ENCODE results near the gene PPP4R4. TPM values are rescaled to one million over a fixed set of nuclear protein-coding genes. Genes with fewer than 3 reads are reported as not detected.
"Not testable (repeated sequence)": the region's sequence is repeated elsewhere in the genome, so short reads cannot be mapped to it uniquely, and the experiment has no call there.

PPP4R4 gene
- total RNA-seq, 1 donor from 2014 or later, result 0.30 TPM

DNA sequence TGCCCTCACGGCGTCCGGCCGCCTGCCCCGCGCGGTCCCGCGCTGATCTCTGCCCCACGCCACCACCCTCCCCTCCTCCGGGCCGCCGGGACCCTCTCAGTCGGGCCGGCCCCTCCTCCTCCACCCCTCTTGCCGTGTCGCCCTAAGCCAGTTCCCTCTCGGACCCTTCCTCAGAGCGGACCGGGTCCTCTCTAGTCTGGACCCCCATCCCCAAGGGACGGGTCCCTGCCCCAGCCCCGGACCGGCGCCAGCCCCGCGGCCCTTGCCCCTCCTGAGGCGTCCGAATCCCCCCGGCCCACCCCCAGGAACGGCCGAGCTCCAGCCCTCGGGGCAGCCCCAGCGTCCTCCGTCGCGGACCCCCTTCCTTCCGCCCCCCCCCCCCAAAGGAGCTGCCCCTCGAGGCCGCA is 485 bp downstream of the PPP4R4 start:
- intact Hi-C loops (cut with micrococcal nuclease), result no loop called here
- DNase-seq, result peak; percentile 32
- no peak for ATAC-seq

DNA sequence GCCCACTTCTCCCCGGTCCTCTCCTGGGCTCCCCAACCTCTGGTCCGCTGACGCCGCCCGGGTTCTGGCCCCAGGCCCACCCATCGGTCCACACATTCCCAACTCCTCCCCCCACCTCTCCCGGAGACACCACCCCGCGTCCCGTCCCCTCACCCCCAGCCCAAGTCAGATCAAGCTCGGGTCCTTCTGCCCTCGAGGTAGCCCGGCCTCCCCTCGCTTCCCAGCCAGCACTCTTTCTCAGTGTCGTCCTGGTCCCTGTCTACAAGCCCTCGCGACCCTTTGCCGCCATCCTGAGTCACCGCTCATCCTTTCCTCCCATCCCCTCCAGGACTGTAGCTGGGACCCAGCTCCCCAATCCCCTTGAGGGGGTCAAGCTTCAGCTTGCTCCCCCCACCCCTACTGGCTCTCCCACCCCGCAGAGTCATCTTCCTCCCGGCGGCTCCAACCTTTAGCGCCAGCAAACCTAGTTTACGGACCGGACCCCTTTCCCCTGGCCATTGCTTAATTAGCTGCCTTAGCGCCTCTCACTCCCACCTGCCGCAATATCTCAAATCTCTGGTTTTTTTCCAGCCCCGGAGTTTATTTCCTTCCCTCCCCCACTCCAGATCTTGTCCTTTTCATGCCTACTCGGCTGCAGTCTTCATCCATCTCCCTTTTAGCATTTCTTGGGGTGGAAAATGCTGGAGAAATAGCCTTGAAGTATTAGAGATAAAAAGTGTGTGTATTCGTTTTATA is 1.1 kb downstream of the PPP4R4 start:
- ATAC-seq, result no peak
- no peak for DNase-seq
- intact Hi-C loops (cut with micrococcal nuclease), result no loop called here

DNA sequence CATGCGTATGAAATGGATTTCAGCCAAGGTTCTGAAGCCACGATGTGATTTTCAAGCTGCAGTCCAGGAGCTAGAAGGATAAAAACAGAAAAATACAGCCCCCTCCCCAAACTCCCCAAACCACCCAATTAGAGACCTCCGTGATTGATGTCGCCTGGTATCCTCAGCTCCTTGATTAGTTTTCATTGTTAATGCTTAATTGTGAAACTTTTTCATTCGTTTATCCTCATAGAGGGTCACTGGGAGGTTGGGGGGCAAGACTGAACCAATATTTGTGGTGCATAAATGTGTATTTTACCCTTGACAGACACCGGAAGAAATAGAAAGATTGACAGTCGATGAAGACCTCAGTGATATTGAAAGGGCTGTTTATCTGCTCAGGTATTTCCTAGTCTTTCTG is 1.6 kb downstream of the PPP4R4 start:
- ATAC-seq, result no peak
- intact Hi-C loops (cut with micrococcal nuclease), result no loop called here
- DNase-seq, result no peak

DNA sequence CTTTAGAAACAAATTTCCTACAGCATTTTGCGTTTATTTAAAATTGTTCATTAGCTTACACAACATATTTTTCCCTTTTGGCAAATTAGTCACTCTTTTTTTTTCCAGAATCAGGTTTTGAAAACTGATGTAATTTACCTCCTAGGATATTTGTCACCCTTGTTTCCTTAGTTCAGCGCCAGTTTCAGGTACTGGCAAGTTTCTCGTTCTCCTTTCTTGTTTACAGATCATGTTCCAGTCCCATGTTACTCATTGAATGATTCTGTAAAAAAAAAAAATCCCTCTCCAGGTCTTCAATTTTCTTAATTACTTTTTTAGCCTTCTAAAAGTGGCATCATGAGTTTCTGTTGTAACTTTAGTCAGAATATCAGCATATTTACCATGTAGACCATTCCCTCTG is 2.7 kb downstream of the PPP4R4 start:
- no peak for ATAC-seq

DNA sequence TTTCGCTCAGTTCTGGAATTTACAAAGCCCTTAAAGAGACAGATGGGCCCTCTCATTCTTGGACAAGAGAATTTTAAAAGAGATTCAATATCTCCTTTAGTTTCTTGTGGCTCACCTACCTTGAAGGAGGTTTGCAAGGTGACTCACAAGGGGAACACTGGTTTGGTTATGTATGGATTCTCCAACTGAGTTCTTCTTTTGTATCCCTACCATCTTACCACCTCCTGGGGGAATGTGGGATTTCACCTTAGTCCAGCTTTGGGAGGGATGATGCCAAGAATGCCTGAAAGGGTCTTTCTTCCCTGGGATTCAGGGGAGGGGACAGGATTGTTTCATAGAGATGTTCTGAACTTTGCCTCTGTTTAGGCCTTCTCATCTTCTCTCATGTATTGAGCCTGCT is 3.7 kb downstream of the PPP4R4 start:
- DNase-seq (no peak), ATAC-seq (no peak)
- intact Hi-C loops (cut with micrococcal nuclease), result no loop called here

More for the DNA sequence above, 2.7 kb downstream of the PPP4R4 start:
- intact Hi-C loops (cut with micrococcal nuclease), result no loop called here
- no peak for DNase-seq

DNA sequence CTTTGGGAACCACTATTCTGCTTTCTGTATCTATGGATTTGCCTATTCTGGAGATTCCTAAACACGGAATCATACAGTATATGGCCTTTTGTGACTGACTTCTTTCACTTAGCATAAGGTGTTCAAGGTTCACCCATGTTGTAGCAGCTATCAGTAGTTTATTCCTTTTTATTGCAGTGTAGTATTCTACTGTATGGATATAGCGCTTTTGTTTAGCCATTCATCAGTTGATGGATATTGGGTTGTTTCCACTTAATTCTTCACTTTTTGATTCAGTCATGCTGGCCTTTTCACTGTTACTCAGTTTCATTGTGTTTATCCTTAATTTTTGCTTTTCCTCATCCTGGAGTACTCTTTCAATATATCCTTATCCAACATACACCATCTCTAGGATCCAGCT is 5.1 kb downstream of the PPP4R4 start:
- intact Hi-C loops (cut with micrococcal nuclease), result no loop called here
- ATAC-seq, result no peak
- no peak for DNase-seq

DNA sequence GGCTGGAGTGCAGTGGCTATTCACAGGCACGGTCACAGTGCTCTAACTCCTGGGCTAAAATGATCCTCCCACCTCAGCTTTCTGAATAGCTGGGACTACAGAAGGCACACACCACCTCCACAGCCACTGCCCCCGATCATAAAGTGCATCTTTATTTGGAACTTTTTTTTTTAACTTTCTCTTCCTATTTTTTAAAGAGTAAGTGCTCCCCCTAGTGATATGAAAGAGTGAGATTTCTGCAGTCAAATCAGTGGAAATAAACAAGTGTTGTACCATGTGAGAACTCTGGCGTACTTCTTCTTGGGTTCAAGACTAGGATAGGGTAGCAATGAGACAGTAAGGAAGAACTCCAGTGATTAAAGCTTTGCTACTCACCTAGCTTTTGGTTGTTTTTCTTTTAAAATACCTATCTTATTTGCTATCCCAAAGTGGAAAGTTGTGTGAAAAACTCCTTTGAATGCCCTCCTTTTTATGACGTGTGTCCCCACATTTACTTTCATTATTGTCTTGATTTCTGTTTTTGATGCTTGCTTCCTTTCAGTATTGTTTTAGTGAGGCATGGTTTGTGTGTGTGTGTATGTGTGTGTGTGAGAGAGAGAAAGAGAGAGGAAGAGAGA is 6.6 kb downstream of the PPP4R4 start:
- DNase-seq (no peak), ATAC-seq (peak; percentile 45)
- intact Hi-C loops (cut with micrococcal nuclease), result no loop called here

DNA sequence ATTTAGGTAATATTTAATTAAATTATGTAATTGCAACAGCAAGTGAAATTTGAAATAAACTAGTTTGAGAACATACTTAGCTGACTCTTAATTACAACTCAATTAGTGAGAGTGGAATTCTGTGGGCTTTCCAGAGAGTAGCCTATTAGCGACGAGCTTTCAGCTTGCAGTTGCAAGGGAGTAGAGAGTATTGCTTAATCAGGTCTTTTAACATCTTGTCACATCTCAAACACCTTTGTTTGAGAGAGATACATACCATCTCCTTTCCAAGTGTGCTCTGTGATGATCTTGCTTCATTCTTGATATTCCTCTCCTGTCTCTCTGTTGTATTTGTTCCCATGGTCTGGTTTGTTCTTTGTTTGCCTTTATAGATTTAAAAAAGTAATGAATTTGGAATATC is 7.7 kb downstream of the PPP4R4 start:
- ATAC-seq, result no peak
- intact Hi-C loops (cut with micrococcal nuclease), result no loop called here
- DNase-seq, result no peak

DNA sequence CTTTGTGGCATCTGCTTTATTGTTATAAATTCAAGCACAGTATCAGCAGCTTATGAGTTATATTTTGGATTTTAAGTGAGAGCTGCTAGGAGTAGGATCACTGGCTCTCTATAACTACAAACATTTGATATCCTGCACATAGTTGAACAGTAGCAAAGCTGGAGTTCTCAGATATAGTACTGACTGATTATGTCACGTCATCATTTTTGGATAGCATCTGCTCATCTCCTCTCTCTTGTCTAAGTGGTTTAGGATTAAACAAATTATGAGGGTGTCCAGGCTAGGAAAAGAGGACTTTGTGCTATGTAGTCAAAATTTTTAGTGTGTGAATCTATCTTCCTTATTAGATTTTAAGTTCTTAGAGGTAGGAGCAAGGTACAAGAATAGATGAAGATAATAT is 18.4 kb downstream of the PPP4R4 start:
- ATAC-seq, result no peak
- intact Hi-C loops (cut with micrococcal nuclease), result no loop called here
- DNase-seq, result no peak

DNA sequence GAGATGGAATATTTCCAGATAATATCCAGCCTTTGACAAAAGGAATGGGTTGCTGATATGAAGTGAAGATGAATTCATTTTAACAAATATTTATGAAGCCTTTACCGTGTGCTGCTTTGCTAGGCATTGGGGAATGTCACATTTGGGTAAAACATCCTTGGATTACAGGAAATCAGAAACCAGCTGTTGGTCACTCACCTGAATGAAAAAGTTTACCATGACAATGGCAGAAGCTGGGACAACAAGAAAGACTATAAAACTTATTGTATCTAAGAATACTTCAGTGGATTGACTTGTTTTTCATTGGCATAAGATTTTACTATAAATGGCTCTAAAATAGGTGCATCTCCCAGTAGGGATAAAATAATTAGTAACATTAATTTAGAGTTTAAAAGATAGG is 19.7 kb downstream of the PPP4R4 start:
- DNase-seq, result no peak
- no peak for ATAC-seq
- intact Hi-C loops (cut with micrococcal nuclease), result no loop called here

DNA sequence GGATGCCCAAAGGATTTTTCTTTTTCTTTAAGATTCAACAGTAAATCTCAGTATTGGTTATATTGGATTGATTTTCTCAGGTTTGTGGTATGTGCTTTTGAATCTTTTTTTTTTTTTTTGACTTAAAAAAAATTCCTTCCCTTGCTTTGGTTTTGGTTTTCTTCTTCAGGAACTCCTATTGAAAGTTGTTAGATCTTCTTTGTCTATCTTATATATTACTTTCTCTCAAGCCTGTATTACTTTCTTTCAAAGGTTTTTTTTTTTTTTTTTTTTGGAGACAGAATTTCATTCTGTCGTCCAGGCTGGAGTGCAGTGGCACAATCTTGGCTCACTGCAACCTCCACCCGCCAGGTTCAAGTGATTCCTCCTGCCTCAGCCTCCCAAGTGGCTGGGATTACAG is 21.9 kb downstream of the PPP4R4 start:
- ATAC-seq (no peak), DNase-seq (no peak)
- intact Hi-C loops (cut with micrococcal nuclease), result no loop called here

DNA sequence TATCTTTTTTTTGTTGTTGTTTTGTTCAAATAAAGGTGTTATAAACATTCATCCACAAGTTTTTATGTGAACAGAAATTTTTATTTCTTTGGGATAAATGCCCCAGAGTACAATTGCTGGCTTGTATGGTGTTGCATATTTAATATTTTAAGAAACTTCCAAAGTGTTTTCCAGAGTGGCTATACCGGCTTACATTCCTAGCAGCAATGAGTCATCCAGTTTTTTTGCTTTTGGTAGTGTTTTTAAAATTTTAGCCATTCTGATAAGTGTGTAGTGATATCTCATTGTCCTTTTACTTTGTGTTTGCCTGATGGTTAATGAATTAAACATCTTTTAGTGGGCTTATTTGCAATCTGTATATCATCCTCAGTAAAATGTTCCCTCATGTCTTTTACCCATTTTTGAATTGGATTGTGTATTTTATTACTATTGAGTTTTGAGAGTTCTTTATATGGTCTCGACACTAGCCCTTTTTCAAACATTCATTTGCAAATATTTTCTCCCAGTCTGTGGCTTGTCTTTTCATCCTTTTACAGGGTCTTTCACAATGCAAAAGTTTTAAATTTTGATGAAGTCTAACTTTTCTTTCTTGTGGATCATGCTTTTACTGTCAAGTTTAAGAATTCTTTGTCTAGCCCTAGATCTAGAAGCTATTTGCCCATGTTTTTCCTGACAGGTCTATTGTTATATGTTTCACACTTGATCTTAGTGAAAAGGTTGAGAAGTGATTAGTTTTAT is 29.5 kb downstream of the PPP4R4 start:
- intact Hi-C loops (cut with micrococcal nuclease), result no loop called here
- no peak for DNase-seq
- no peak for ATAC-seq

DNA sequence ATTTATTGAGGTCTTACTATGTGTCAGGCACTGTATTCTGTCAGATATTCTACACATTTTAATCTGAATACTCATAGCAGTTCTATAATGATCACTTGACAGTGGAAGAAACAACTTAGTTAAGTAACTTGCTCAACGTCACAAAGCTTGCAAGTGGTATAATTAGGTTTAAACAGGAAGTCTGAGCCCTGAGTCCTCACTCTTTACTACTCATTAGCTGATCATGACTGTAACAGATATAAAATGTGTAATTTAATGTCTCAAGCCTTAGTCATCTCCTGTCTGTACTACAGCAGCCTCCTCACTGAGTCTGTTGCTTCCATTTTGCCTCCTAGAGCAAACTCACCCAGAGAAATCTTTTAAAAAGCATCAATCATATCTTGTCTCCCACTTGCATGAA is 38.9 kb downstream of the PPP4R4 start:
- ATAC-seq, result no peak
- DNase-seq, result no peak
- intact Hi-C loops (cut with micrococcal nuclease), result no loop called here

DNA sequence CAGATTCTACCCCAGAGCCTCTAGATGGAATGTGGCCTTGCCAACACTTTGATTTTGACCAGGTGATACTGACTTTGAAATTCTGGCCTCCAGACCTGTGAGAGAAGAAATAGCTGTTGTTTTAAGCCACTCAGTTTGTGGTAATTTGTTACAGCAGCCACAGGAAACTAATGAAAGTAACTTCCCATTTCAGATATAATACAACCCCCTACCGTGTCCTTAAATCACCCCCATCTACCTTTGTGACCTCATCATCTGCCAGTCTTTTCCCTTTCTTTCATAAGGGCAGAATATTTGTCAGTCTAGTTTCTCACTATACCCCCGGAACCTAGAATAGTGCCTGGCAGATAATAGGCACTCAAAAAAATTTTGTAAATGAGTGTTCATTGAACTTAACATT is 39.6 kb downstream of the PPP4R4 start:
- no peak for ATAC-seq
- no peak for DNase-seq
- intact Hi-C loops (cut with micrococcal nuclease), result no loop called here

DNA sequence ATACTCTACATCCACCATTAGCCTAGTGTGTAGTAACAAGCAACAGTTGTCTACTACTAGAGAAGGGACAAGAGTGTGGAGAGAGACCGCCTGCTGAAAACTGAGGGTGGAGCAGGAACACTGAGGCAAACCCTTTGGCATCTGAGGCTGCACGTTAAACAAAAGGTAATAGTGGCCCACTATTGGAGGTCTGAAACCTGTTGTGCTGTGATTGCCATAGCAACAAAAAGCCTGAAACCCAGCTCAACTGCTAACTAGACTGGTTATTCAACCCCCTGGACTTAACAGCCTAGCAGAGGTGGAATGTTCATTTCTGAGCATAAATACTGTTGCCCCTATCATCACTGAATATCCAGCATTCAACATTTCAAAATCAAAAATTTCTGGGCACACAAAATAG is 43.0 kb downstream of the PPP4R4 start:
- intact Hi-C loops (cut with micrococcal nuclease), result no loop called here
- no peak for ATAC-seq
- DNase-seq, result no peak

DNA sequence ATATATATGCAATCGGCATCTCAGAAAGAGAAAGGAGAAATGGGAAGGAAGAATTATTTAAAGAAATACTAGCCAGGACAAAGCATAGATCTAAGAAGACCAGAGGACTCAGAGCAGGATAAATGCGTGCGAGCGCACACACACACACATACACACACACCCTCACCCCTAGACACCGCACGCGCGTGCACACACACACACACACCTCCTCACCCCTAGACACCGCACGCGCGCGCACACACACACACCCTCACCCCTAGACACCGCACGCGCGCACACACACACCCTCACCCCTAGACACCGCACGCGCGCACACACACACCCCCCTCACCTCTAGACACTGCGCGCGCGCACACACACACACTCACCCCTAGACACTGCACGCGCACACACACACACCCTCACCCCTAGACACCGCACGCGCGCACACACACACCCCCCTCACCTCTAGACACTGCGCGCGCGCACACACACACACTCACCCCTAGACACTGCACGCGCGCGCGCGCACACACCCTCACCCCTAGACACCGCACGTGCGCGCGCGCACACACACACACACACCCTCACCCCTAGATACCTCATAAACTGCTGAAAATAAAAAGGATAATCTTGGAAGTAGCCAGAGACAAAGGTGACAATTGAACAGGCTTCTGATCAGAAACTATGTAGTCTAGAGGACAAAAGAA is 44.2 kb downstream of the PPP4R4 start:
- intact Hi-C loops (cut with micrococcal nuclease); ATAC-seq; DNase-seq: not testable (repeated sequence)

DNA sequence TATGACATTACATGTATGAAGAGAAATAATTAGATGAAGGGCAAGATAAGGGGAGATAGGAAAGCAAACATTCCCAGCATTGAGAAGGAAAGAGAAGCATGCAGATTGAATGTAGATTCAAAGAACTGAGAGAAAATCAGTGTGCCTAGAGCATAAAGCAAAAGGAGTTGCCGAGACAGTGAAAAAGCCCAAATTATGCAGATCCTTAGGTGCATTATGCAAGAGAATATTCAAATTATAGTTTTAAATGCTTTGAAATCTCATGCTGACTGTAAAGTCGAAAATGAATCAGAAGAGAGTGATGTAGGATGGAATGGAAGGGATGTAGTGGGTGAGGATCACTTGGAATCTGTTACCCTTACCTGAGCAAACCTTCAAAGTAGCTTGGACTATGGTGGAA is 49.9 kb downstream of the PPP4R4 start:
- DNase-seq (no peak), ATAC-seq (no peak)
- intact Hi-C loops (cut with micrococcal nuclease), result no loop called here

DNA sequence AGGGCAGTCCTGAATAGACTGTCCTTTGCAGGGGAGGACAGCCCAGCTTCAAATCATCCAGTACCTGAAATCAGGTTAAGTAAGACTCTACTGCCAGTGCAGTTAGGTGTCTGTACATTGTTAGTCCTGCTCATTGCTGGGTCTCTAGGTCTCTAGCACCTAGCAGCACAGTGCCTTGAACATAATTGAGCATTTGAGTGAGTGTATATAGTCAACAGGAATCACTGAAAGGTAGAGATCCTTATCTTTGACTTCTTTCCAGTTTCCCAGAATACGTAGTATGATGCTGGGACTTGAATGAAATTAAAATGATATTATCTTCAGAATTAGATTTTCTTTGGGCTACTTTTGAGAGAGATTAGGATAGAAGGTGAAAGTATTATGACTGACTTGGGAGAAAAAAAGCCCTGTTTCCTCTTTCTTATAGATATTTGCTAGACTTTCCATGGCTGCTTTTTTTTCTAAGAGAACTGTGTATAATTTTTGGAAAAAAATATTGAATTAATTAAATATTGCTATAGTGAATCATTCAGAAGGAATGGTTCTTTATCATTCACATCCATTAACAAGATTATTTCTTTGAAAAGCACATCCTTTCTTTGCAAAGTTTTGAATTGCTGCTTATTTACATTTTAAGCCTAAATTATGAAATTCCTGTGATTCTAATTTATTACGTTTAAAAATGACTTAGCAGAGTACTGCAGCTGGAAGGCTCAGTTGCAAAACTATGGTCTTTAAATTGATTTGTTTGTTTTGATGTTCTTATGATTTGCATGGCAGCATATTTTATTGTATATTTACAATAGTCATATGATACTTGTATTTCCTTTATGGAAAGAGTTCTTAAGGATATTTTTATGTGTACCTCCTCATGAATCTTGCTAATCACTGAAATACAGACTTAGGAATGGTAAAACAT is 51.6 kb downstream of the PPP4R4 start:
- no peak for ATAC-seq
- no peak for DNase-seq
- intact Hi-C loops (cut with micrococcal nuclease), result no loop called here

DNA sequence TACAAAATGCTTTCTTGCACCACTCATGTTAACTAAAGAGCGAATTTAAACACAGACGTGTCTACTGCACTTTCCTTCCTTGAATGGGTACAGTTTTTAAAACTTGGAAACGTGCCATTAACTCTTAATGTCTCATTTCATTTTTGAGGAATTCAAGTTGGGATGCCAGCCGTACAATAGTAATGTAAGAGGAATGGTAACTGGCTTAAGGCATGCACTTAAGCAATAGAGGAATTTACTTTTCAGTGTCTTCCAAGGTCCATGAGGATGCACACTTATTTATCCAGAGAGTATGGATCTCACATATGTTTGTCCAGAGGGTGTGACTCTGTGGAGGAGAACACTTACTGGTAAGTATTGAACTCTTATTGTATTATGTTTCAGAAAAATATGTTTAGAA is 52.9 kb downstream of the PPP4R4 start:
- DNase-seq, result no peak
- intact Hi-C loops (cut with micrococcal nuclease), result no loop called here
- no peak for ATAC-seq
